Neural cell (in vitro differentiated cells): ENCODE measurements around the gene FA2H.

Experiments
- EP300 ChIP-seq: fragments of 450-650 bp; conservative IDR thresholded peaks from 2 replicates; pipeline ENCODE4 v1.6.1; 2014; ENCODE audit warnings: antibody characterized with exemption, mild to moderate bottlenecking, moderate library complexity; ENCODE audit not compliant: poor library complexity, severe bottlenecking
- EZH2 ChIP-seq: fragments of 200-600, 300-800 bp; shearing (Covaris generic), sonication (generic); IDR thresholded peaks from 2 replicates; pipeline ENCODE4 v1.6.1; 2014; ENCODE audit warnings: antibody characterized with exemption, low read length, borderline replicate concordance, mild to moderate bottlenecking; ENCODE audit not compliant: insufficient read depth, poor library complexity, severe bottlenecking
- MXI1 ChIP-seq: fragments of 450-650 bp; conservative IDR thresholded peaks from 2 replicates; pipeline ENCODE4 v1.6.1; 2014; ENCODE audit warnings: antibody characterized with exemption, mild to moderate bottlenecking; ENCODE audit not compliant: poor library complexity, severe bottlenecking
- POLR2AphosphoS5 ChIP-seq: IDR thresholded peaks from 2 replicates; pipeline ENCODE4 v1.6.1; 2012
- RAD21 ChIP-seq: fragments of 450-650 bp; conservative IDR thresholded peaks from 2 replicates; pipeline ENCODE4 v1.6.1; 2014; ENCODE audit warnings: antibody characterized with exemption, mild to moderate bottlenecking, moderate library complexity
- TAF1 ChIP-seq: IDR thresholded peaks from 2 replicates; pipeline ENCODE4 v1.6.1; 2012; ENCODE audit warnings: low read depth
- TF ChIP-seq, protein P1 (sequence below): fragments of 450-650 bp; IDR thresholded peaks from 2 replicates; pipeline ENCODE4 v1.5.1; 2014; ENCODE audit warnings: antibody characterized with exemption, mild to moderate bottlenecking, moderate library complexity; ENCODE audit not compliant: poor library complexity, severe bottlenecking
- TF ChIP-seq, protein P2 (sequence below): IDR thresholded peaks from 2 replicates; pipeline ENCODE4 v1.6.1; 2012; ENCODE audit warnings: borderline replicate concordance

DNA sequence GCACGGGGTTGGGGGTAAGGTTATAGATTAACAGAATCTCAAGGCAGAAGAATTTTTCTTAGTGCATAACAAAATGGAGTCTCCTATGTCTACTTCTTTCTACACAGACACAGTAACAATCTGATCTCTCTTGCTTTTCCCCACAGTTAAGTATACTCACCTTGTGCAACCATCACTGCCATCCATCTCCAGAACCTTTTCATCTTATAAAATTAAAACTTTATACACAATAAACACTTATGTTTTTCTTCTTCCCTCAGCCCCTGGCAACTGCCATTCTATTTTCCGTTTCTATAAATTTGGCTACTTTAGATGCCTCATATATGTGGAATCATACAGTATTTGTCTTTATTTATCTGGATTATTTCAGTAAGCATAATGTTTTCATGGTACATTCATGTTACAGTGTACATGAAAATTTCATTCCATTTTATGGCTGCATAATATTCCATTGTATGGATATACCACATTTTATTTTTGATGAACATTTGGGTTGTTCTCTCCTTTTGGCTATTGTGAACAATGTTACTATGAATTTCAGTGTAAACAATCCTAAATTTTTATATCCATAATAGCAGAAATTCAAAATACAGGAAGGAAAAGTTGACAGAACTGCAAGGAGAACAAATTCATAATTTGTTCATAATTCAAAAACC is 25.7 kb upstream of the FA2H start:
- TF ChIP-seq, protein P1, sequence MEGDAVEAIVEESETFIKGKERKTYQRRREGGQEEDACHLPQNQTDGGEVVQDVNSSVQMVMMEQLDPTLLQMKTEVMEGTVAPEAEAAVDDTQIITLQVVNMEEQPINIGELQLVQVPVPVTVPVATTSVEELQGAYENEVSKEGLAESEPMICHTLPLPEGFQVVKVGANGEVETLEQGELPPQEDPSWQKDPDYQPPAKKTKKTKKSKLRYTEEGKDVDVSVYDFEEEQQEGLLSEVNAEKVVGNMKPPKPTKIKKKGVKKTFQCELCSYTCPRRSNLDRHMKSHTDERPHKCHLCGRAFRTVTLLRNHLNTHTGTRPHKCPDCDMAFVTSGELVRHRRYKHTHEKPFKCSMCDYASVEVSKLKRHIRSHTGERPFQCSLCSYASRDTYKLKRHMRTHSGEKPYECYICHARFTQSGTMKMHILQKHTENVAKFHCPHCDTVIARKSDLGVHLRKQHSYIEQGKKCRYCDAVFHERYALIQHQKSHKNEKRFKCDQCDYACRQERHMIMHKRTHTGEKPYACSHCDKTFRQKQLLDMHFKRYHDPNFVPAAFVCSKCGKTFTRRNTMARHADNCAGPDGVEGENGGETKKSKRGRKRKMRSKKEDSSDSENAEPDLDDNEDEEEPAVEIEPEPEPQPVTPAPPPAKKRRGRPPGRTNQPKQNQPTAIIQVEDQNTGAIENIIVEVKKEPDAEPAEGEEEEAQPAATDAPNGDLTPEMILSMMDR: no peak
- TF ChIP-seq TAF1 (no peak), POLR2AphosphoS5 (no peak), RAD21 (no peak), EZH2 (no peak), MXI1 (no peak), EP300 (no peak)
- TF ChIP-seq, protein P2, sequence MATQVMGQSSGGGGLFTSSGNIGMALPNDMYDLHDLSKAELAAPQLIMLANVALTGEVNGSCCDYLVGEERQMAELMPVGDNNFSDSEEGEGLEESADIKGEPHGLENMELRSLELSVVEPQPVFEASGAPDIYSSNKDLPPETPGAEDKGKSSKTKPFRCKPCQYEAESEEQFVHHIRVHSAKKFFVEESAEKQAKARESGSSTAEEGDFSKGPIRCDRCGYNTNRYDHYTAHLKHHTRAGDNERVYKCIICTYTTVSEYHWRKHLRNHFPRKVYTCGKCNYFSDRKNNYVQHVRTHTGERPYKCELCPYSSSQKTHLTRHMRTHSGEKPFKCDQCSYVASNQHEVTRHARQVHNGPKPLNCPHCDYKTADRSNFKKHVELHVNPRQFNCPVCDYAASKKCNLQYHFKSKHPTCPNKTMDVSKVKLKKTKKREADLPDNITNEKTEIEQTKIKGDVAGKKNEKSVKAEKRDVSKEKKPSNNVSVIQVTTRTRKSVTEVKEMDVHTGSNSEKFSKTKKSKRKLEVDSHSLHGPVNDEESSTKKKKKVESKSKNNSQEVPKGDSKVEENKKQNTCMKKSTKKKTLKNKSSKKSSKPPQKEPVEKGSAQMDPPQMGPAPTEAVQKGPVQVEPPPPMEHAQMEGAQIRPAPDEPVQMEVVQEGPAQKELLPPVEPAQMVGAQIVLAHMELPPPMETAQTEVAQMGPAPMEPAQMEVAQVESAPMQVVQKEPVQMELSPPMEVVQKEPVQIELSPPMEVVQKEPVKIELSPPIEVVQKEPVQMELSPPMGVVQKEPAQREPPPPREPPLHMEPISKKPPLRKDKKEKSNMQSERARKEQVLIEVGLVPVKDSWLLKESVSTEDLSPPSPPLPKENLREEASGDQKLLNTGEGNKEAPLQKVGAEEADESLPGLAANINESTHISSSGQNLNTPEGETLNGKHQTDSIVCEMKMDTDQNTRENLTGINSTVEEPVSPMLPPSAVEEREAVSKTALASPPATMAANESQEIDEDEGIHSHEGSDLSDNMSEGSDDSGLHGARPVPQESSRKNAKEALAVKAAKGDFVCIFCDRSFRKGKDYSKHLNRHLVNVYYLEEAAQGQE: no peak
